Measurements from ENCODE around the gene PDE3B.

- TF ChIP-seq, protein P1, sequence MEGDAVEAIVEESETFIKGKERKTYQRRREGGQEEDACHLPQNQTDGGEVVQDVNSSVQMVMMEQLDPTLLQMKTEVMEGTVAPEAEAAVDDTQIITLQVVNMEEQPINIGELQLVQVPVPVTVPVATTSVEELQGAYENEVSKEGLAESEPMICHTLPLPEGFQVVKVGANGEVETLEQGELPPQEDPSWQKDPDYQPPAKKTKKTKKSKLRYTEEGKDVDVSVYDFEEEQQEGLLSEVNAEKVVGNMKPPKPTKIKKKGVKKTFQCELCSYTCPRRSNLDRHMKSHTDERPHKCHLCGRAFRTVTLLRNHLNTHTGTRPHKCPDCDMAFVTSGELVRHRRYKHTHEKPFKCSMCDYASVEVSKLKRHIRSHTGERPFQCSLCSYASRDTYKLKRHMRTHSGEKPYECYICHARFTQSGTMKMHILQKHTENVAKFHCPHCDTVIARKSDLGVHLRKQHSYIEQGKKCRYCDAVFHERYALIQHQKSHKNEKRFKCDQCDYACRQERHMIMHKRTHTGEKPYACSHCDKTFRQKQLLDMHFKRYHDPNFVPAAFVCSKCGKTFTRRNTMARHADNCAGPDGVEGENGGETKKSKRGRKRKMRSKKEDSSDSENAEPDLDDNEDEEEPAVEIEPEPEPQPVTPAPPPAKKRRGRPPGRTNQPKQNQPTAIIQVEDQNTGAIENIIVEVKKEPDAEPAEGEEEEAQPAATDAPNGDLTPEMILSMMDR (conservative IDR thresholded peaks at IDR 0.05; ENCODE audit: low read depth, low read length) = no peak
- TF ChIP-seq EZH2 (IDR thresholded peaks at IDR 0.05; ENCODE audit: borderline replicate concordance, low read depth, low read length, poor library complexity, severe bottlenecking) = no peak
These were observed 33.5 kb downstream of the PDE3B start for GRCh38 chr11:14677146-14677545.
